Smooth muscle cell (in vitro differentiated cells): ENCODE data around the gene ENO1. TPM values are rescaled to one million over a fixed set of nuclear protein-coding genes. Genes with fewer than 3 reads are reported as not detected.

Experiments
- DNase-seq: peaks from one replicate; lab custom pipeline; 2025; ENCODE audit not compliant: unreplicated experiment; lab: John Stamatoyannopoulos, UW
- H2AFZ ChIP-seq: fragments of 200-600 bp; sonication (generic); 2 replicates; pipeline ENCODE4 v1.6.0; 2016; ENCODE audit warnings: antibody characterized with exemption, low read depth, mild to moderate bottlenecking
- H3F3A ChIP-seq: fragments of 200-600 bp; sonication (generic); 2 replicates; pipeline ENCODE4 v1.6.0; 2017; ENCODE audit warnings: antibody characterized with exemption, low read depth
- H3K27ac ChIP-seq: fragments of 200-600 bp; sonication (generic); 2 replicates; pipeline ENCODE4 v1.5.1; 2016; ENCODE audit warnings: low read depth, mild to moderate bottlenecking
- H3K27me3 ChIP-seq: fragments of 200-600 bp; sonication (generic); 2 replicates; pipeline ENCODE4 v1.6.1; 2016; ENCODE audit warnings: low read depth, mild to moderate bottlenecking
- H3K36me3 ChIP-seq: fragments of 200-600 bp; sonication (generic); 2 replicates; pipeline ENCODE4 v1.5.1; 2016; ENCODE audit warnings: low read depth
- H3K4me1 ChIP-seq: fragments of 200-600 bp; sonication (generic); 2 replicates; pipeline ENCODE4 v1.5.1; 2016; ENCODE audit warnings: low read depth
- H3K4me2 ChIP-seq: fragments of 200-600 bp; sonication (generic); 2 replicates; pipeline ENCODE4 v1.6.0; 2016; ENCODE audit warnings: mild to moderate bottlenecking
- H3K4me3 ChIP-seq: fragments of 200-600 bp; sonication (generic); 2 replicates; pipeline ENCODE4 v1.5.1; 2016; ENCODE audit warnings: mild to moderate bottlenecking
- H3K79me2 ChIP-seq: fragments of 200-600 bp; sonication (generic); 2 replicates; pipeline ENCODE4 v1.6.0; 2016; ENCODE audit warnings: low read depth, mild to moderate bottlenecking
- H3K9ac ChIP-seq: fragments of 200-600 bp; sonication (generic); 2 replicates; pipeline ENCODE4 v1.6.0; 2016; ENCODE audit warnings: low read depth
- H3K9me3 ChIP-seq: fragments of 200-600 bp; sonication (generic); replicated peaks from 2 replicates; pipeline ENCODE4 v1.5.1; 2016; ENCODE audit warnings: low read depth
- H4K20me1 ChIP-seq: fragments of 200-600 bp; sonication (generic); 2 replicates; pipeline ENCODE4 v1.6.0; 2016; ENCODE audit warnings: low read depth
- WGBS: methylation state at CpG from one replicate; pipeline ENCODE4 v1.1.7; 2016; ENCODE audit warnings: low lambda C conversion rate; 5-methylcytosine and 5-hydroxymethylcytosine counted together
- polyA plus RNA-seq: library from polyadenylated mRNA; unstranded; fragments of >200 nt; fragmentation: Nextera tagmentation; extraction: Ambion mirVana; gene quantifications from 2 replicates; pipeline ENCODE4 v1.2.1, GENCODE V29; 2016
- total RNA-seq: library from RNA; depleted of rRNA; stranded (reverse); fragments of >200 nt; gene quantifications from 2 replicates; pipeline ENCODE4 v1.2.3, GENCODE V29; 2014
- TF ChIP-seq, protein P1 (sequence below): fragments of 200-600 bp; sonication (generic); IDR thresholded peaks from 2 replicates; pipeline ENCODE4 v1.5.1; 2017; ENCODE audit warnings: borderline replicate concordance, mild to moderate bottlenecking, antibody characterized with exemption; ENCODE audit not compliant: insufficient read depth, poor library complexity, severe bottlenecking

The ENO1 gene
- total and polyA plus RNA-seq, 2 experiments from 2014 or later: 1,276 to 2,235 TPM

DNA sequence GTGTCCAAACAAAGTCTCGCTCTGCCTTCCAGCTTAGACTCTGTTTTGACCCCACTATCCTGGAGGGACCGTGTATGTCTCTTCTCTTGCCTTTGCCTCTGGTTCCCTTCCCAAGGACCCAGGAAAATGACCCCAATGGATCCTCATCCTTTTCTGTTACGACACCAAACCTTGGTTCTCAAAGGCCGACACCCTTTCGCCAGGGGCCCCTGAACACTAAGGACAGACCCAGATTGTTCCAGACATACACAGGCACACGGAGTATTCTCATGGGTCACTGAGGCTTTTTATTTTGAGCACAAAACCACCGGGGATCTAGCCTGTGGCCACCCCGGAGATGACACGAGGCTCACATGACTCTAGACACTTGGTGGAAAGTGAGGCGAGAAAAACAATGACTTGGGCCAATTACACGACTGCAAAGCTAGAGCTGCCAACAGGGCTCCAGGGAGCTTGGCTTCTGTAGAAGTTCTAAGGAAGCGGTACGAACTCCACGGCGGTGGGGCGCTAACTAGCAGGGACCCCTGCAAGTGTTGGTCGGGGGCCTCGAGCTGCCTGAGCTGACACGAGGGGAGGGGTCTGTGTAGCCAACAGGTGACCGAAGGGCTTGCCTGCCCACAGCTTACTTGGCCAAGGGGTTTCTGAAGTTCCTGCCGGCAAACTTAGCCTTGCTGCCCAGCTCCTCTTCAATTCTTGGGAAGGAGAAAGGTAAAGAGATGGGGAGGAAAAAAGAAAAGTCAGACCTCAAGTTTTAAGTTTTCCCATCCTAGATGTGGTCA lies 17.6 kb downstream of the ENO1 start:
- no peak for DNase-seq
- Histone ChIP-seq H3K36me3 (peaks cover 24% of the 10 kb centered on the region), H3K4me2 (no peak overlapping the region), H4K20me1 (peaks cover 100% of the 10 kb centered on the region), H3K4me1 (peaks cover 12% of the 10 kb centered on the region), H3K4me3 (no peak overlapping the region), H3K79me2 (peaks cover 14% of the 10 kb centered on the region), H2AFZ (no peak overlapping the region), H3K9ac (no peak overlapping the region), H3K27ac (peak overlapping the region; percentile 49), H3K9me3 (no peaks in the 10 kb centered on the region), H3F3A (peaks cover 75% of the 10 kb centered on the region), H3K27me3 (no peaks in the 10 kb centered on the region)
- TF ChIP-seq, protein P1, sequence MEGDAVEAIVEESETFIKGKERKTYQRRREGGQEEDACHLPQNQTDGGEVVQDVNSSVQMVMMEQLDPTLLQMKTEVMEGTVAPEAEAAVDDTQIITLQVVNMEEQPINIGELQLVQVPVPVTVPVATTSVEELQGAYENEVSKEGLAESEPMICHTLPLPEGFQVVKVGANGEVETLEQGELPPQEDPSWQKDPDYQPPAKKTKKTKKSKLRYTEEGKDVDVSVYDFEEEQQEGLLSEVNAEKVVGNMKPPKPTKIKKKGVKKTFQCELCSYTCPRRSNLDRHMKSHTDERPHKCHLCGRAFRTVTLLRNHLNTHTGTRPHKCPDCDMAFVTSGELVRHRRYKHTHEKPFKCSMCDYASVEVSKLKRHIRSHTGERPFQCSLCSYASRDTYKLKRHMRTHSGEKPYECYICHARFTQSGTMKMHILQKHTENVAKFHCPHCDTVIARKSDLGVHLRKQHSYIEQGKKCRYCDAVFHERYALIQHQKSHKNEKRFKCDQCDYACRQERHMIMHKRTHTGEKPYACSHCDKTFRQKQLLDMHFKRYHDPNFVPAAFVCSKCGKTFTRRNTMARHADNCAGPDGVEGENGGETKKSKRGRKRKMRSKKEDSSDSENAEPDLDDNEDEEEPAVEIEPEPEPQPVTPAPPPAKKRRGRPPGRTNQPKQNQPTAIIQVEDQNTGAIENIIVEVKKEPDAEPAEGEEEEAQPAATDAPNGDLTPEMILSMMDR: no peak
- WGBS: 94% methylated on average over 21 of the region's 21 CpGs

DNA sequence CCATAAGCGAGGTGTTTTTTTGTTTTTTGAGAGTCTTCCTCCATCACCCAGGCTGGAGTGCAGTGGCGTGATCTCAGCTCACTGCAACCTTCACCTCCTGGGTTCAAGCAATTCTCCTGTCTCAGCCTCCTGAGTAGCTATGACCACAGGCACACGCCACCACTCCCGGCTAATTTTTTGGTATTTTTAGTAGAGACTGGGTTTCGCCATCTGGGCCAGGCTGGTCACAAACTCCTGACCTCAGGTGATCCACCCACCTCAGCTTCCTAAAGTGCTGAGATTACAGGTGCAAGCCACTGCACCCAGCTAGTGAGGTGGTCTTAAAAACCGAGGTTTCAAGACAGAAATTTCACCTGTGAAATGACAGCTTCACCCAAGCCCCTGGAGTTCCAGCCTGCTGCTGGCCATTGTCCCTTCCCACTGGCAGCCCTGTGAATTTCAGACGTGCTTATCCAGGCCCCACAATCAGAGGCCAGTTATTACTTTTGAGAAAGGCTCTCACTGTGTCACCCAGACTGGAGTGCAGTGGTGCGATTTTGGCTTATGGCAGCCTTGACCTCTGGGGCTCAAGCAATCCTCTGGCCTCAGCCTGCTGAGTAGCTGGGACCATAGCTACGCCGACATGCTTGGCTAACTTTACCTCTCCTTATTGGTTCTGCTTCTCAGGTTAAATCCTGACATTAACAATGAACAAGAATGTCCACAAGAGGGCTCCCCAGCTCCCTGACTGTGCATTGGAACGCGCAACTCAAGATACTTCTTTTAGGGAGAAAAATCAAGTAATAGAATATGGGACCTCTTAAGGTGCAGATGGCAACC lies 19.4 kb downstream of the ENO1 start:
- Histone ChIP-seq H3K27ac (peak overlapping the region; percentile 47), H3K4me1 (peaks cover 9% of the 10 kb centered on the region), H3K27me3 (no peaks in the 10 kb centered on the region), H3K4me3 (no peak overlapping the region), H3K9me3 (no peaks in the 10 kb centered on the region), H3F3A (peaks cover 59% of the 10 kb centered on the region), H3K36me3 (peaks cover 9% of the 10 kb centered on the region), H3K9ac (no peak overlapping the region), H4K20me1 (peaks cover 83% of the 10 kb centered on the region), H2AFZ (no peak overlapping the region), H3K79me2 (no peaks in the 10 kb centered on the region), H3K4me2 (peak overlapping the region; percentile 2)
- no peak for DNase-seq
- TF ChIP-seq, protein P1: peak; percentile 65
- WGBS: 81% methylated on average over 12 of the region's 12 CpGs

- Histone ChIP-seq H3K79me2 (no peaks in the 10 kb centered on the region), H3F3A (peaks cover 50% of the 10 kb centered on the region), H3K4me2 (peak overlapping the region; percentile 2), H3K27ac (peak overlapping the region; percentile 47), H3K27me3 (no peaks in the 10 kb centered on the region), H3K36me3 (peaks cover 6% of the 10 kb centered on the region), H2AFZ (no peak overlapping the region), H3K4me3 (no peak overlapping the region), H4K20me1 (peaks cover 74% of the 10 kb centered on the region), H3K9ac (no peak overlapping the region), H3K4me1 (peaks cover 8% of the 10 kb centered on the region), H3K9me3 (no peaks in the 10 kb centered on the region)
- TF ChIP-seq, protein P1: no peak
- DNase-seq: no peak
- WGBS: 17% methylated on average over 2 of the region's 2 CpGs
Measured at GRCh38 chr1:8858112-8858668, 20.3 kb downstream of the ENO1 start.
